ENCODE measurements around the gene GINS3. TPM values are rescaled to one million over a fixed set of nuclear protein-coding genes. Genes with fewer than 3 reads are reported as not detected.

GINS3 gene
- total RNA-seq, 1 experiment from 2014 or later: 4.2 TPM

GRCh38 chr16:58435779-58436178 lies 43.5 kb downstream of the GINS3 start:
- intact Hi-C loops (cut with micrococcal nuclease): no loop called here
- CTCF ChIA-PET: interaction anchor here (1.4 kb wide), 1 partner anchor 84 kb away, joined by 3 read pairs; no protein-coding TSS in a partner anchor
- no peak overlapping the region for H3K27ac Mint-ChIP-seq (ENCODE audit: low read depth, unreplicated experiment)

GRCh38 chr16:58440131-58440530 lies 47.9 kb downstream of the GINS3 start:
- H3K4me3 Mint-ChIP-seq (ENCODE audit: unreplicated experiment): no peak overlapping the region
- CTCF ChIA-PET: interaction anchor here (0.8 kb wide), 1 partner anchor 70 kb away, joined by 4 read pairs; no protein-coding TSS in a partner anchor

More at GRCh38 chr16:58435779-58436178, 43.5 kb downstream of the GINS3 start:
- peaks cover 5% of the 10 kb centered on the region for H3K36me3 Mint-ChIP-seq (ENCODE audit: insufficient read depth, unreplicated experiment)
- DNase-seq (ENCODE audit: unreplicated experiment): no peak
- H3K9me3 Mint-ChIP-seq (ENCODE audit: unreplicated experiment): no peaks in the 10 kb centered on the region
- H3K4me1 Mint-ChIP-seq (ENCODE audit: insufficient read depth, unreplicated experiment): peaks cover 19% of the 10 kb centered on the region
- POLR2A ChIA-PET: interaction anchor here (0.7 to 1.9 kb wide), 3 partner anchors 8 to 27 kb away, joined by 3 to 6 read pairs (median 4); no protein-coding TSS in a partner anchor
- no peak for TF ChIP-seq CTCF (IDR thresholded peaks at IDR 0.05; ENCODE audit: unreplicated experiment)
- no TSS peak for BruUV-seq (replicated peaks)
- no peaks in the 10 kb centered on the region for H3K27me3 Mint-ChIP-seq (ENCODE audit: insufficient read depth, unreplicated experiment)
- H3K4me3 Mint-ChIP-seq (ENCODE audit: unreplicated experiment): no peak overlapping the region

GRCh38 chr16:58442547-58442946 lies 50.3 kb downstream of the GINS3 start:
- no peak for DNase-seq (ENCODE audit: unreplicated experiment)
- no TSS peak for BruUV-seq (replicated peaks)
- no peak overlapping the region for H3K4me3 Mint-ChIP-seq (ENCODE audit: unreplicated experiment)
- peaks cover 6% of the 10 kb centered on the region for H3K4me1 Mint-ChIP-seq (ENCODE audit: insufficient read depth, unreplicated experiment)
- POLR2A ChIA-PET: interaction anchor here (0.6 kb wide), 1 partner anchor 10 kb away, joined by 3 read pairs; no protein-coding TSS in a partner anchor
- intact Hi-C loops (cut with micrococcal nuclease): no loop called here
- H3K27ac Mint-ChIP-seq (ENCODE audit: low read depth, unreplicated experiment): no peak overlapping the region
- H3K36me3 Mint-ChIP-seq (ENCODE audit: insufficient read depth, unreplicated experiment): no peaks in the 10 kb centered on the region
- CTCF ChIA-PET: interaction anchor here (0.9 kb wide), 1 partner anchor 8 kb away, joined by 3 read pairs; no protein-coding TSS in a partner anchor
- no peaks in the 10 kb centered on the region for H3K27me3 Mint-ChIP-seq (ENCODE audit: insufficient read depth, unreplicated experiment)
- no peaks in the 10 kb centered on the region for H3K9me3 Mint-ChIP-seq (ENCODE audit: unreplicated experiment)
- no peak for TF ChIP-seq CTCF (IDR thresholded peaks at IDR 0.05; ENCODE audit: unreplicated experiment)

More at GRCh38 chr16:58440131-58440530, 47.9 kb downstream of the GINS3 start:
- DNase-seq (ENCODE audit: unreplicated experiment): peak; percentile 80
- POLR2A ChIA-PET: interaction anchor here (1.4 kb wide), 1 partner anchor 12 kb away, joined by 3 read pairs; no protein-coding TSS in a partner anchor
- Mint-ChIP-seq H3K27ac (ENCODE audit: low read depth, unreplicated experiment) (peak overlapping the region; percentile 47), H3K9me3 (ENCODE audit: unreplicated experiment) (no peaks in the 10 kb centered on the region), H3K27me3 (ENCODE audit: insufficient read depth, unreplicated experiment) (no peaks in the 10 kb centered on the region), H3K4me1 (ENCODE audit: insufficient read depth, unreplicated experiment) (peaks cover 6% of the 10 kb centered on the region), H3K36me3 (ENCODE audit: insufficient read depth, unreplicated experiment) (no peaks in the 10 kb centered on the region)
- intact Hi-C loops (cut with micrococcal nuclease): no loop called here
- no TSS peak for BruUV-seq (replicated peaks)
- TF ChIP-seq CTCF (IDR thresholded peaks at IDR 0.05; ENCODE audit: unreplicated experiment): no peak

GRCh38 chr16:58443783-58444182 lies 51.5 kb downstream of the GINS3 start:
- intact Hi-C loops (cut with micrococcal nuclease): no loop called here
- H3K9me3 Mint-ChIP-seq (ENCODE audit: unreplicated experiment): no peaks in the 10 kb centered on the region
- H3K27me3 Mint-ChIP-seq (ENCODE audit: insufficient read depth, unreplicated experiment): no peaks in the 10 kb centered on the region
- no peaks in the 10 kb centered on the region for H3K36me3 Mint-ChIP-seq (ENCODE audit: insufficient read depth, unreplicated experiment)
- no peak overlapping the region for H3K4me3 Mint-ChIP-seq (ENCODE audit: unreplicated experiment)
- CTCF ChIA-PET: interaction anchor here (0.6 to 1.4 kb wide), 7 partner anchors 8 to 217 kb away, joined by 3 to 6 read pairs (median 3); no protein-coding TSS in a partner anchor
- POLR2A ChIA-PET: interaction anchor here (0.6 to 1.5 kb wide), 2 partner anchors 8 to 107 kb away, joined by 3 read pairs; no protein-coding TSS in a partner anchor
- DNase-seq (ENCODE audit: unreplicated experiment): no peak
- no TSS peak for BruUV-seq (replicated peaks)
- H3K27ac Mint-ChIP-seq (ENCODE audit: low read depth, unreplicated experiment): no peak overlapping the region
- H3K4me1 Mint-ChIP-seq (ENCODE audit: insufficient read depth, unreplicated experiment): peaks cover 6% of the 10 kb centered on the region
- no peak for TF ChIP-seq CTCF (IDR thresholded peaks at IDR 0.05; ENCODE audit: unreplicated experiment)
